Spleen (tissue), 11 donors: ENCODE results near the gene ENTPD3. TPM values are rescaled to one million over a fixed set of nuclear protein-coding genes. Genes with fewer than 3 reads are reported as not detected.

Source experiments
- DNase-seq: peaks from one replicate; pipeline ENCODE4 v3.0.0-alpha.2; 2020
- H3K27ac ChIP-seq, 8 donors: fragments of 200-600 bp; sonication (generic) in 7 of 8; 1 replicate in 4 of 8; 2 replicates in 4 of 8; pipeline versions ENCODE4 v1.5.0 to v1.8.0; 2016 to 2021; ENCODE audit warnings: inconsistent platforms in 4 of 8, mild to moderate bottlenecking in 4 of 8, moderate library complexity in 1 of 8
- H3K27me3 ChIP-seq, 7 donors: fragments of 200-600 bp; sonication (generic) in 6 of 7; replicated peaks in 1 of 7; 1 replicate in 4 of 7; 2 replicates in 3 of 7; pipeline versions ENCODE4 v1.5.0 to v1.8.0; 2016 to 2021; ENCODE audit warnings: inconsistent platforms in 3 of 7, mild to moderate bottlenecking in 1 of 7
- H3K36me3 ChIP-seq, 6 donors: fragments of 200-600 bp; sonication (generic) in 5 of 6; 1 replicate in 4 of 6; 2 replicates in 2 of 6; pipeline versions ENCODE4 v1.5.0 to v1.8.0; 2016 to 2021; ENCODE audit warnings: inconsistent platforms in 2 of 6
- H3K4me1 ChIP-seq, 6 donors: fragments of 200-600 bp; sonication (generic) in 5 of 6; 1 replicate in 3 of 6; 2 replicates in 3 of 6; pipeline versions ENCODE4 v1.5.0 to v1.8.0; 2016 to 2021; ENCODE audit warnings: inconsistent platforms in 3 of 6
- H3K4me3 ChIP-seq, 8 donors: fragments of 200-600 bp; sonication (generic) in 7 of 8; 1 replicate in 4 of 8; 2 replicates in 4 of 8; pipeline versions ENCODE4 v1.5.0 to v1.8.0; 2016 to 2021; ENCODE audit warnings: inconsistent platforms in 4 of 8, mild to moderate bottlenecking in 4 of 8, moderate library complexity in 2 of 8
- H3K9me3 ChIP-seq, 8 donors: fragments of 200-600 bp; sonication (generic) in 7 of 8; 1 replicate in 4 of 8; 2 replicates in 4 of 8; pipeline versions ENCODE4 v1.5.0 to v1.8.0; 2016 to 2021; ENCODE audit warnings: inconsistent platforms in 4 of 8
- CTCF ChIP-seq, 11 experiments: fragments of 200-600 bp in 7 of 11; fragments of 450-650 bp in 4 of 11; sonication (generic) in 4 of 11; IDR thresholded peaks in 8 of 11; conservative IDR thresholded peaks in 3 of 11; 1 replicate in 7 of 11; 2 replicates in 4 of 11; pipeline versions ENCODE4 v1.4.0 to v1.8.0; 2016 to 2021; ENCODE audit warnings: antibody characterized with exemption in 11 of 11, inconsistent platforms in 4 of 11, mild to moderate bottlenecking in 1 of 11
- POLR2A ChIP-seq, 3 donors: fragments of 450-650 bp; IDR thresholded peaks; one replicate each; pipeline ENCODE4 v1.5.1; 2017; ENCODE audit warnings: antibody characterized with exemption in 3 of 3, mild to moderate bottlenecking in 1 of 3
- POLR2AphosphoS5 ChIP-seq, 3 donors: sonication (generic); formaldehyde crosslinking; IDR thresholded peaks; one replicate each; pipeline ENCODE4 v1.5.1; 2017; ENCODE audit warnings: antibody characterized with exemption in 3 of 3
- WGBS, 5 donors: extraction: QIAGEN DNeasy Blood & Tissue Kit in 3 of 5; methylation state at CpG; one replicate each; pipeline versions ENCODE4 v1.1.5 to v1.1.7; 2013 to 2018; 5-methylcytosine and 5-hydroxymethylcytosine counted together
- intact Hi-C: fragments of 100-400 bp; cut with DNase I; formaldehyde crosslinking; loops from one replicate; pipeline ENCODE4 v1.15.0; 2023; ENCODE audit warnings: low total_unique reads
- polyA plus RNA-seq, 3 donors: library from polyadenylated mRNA; stranded (reverse); fragments of 200-250 nt; gene quantifications; one replicate each; pipeline ENCODE4 v1.2.1, GENCODE V29; 2013
- total RNA-seq, 7 donors: library from RNA; depleted of rRNA in 3 of 7; stranded (reverse); fragments of >200 nt in 3 of 7; fragmentation: NEBNext Ultra II Directional in 4 of 7; extraction: Animal tissue kit (Norgen Biotek cat#: 25700) in 4 of 7; gene quantifications; one replicate each; pipeline versions ENCODE4 v1.1.0 to v1.2.1, GENCODE V29; 2016 to 2021
- donor health status: healthy with polysubstance abuse.
- donor health status: DM: no; HTN: no; CAD: no; lungs with moderate emphysema.
- donor health status: DM: no; HTN: no; CAD: no.
- donor health status: Bipolar disorder and iron deficiency.
- donor health status: healthy.
- donor health status: DM: no; HTN: no; CAD: no.
- donor health status: DM: yes; HTN: yes; CAD: no.

ENTPD3 gene
- total and polyA plus RNA-seq, 10 donors, result 0.32 to 4.8 (median 1.9) TPM

- H3K36me3 ChIP-seq, result no peaks in the 10 kb centered on the region
- WGBS, 5 donors, result 79 to 87% (median 83%) methylated on average over 5 of the region's 5 CpGs
- DNase-seq, result no peak
- H3K4me1 ChIP-seq, result no peaks in the 10 kb centered on the region
- H3K27ac ChIP-seq, result no peak overlapping the region
- H3K27me3 ChIP-seq, result no peaks in the 10 kb centered on the region
- H3K4me3 ChIP-seq, result no peak overlapping the region
- intact Hi-C loops, result no loop called here
- TF ChIP-seq POLR2AphosphoS5 (IDR thresholded peaks at IDR 0.05) (no peak), CTCF (IDR thresholded peaks at IDR 0.05 in 8 of 11, conservative IDR thresholded peaks at IDR 0.05 in 3 of 11) (no peak), POLR2A (IDR thresholded peaks at IDR 0.05) (no peak)
- no peaks in the 10 kb centered on the region for H3K9me3 ChIP-seq
Observed at GRCh38 chr3:40437889-40438288, 50.9 kb downstream of the ENTPD3 start.

- 91 to 95% (median 93%) methylated on average over 7 to 9 of the region's 9 CpGs for WGBS, 5 donors
- no peak for TF ChIP-seq POLR2A (IDR thresholded peaks at IDR 0.05)
- TF ChIP-seq POLR2AphosphoS5 (IDR thresholded peaks at IDR 0.05), result no peak
- no peak for TF ChIP-seq CTCF (IDR thresholded peaks at IDR 0.05 in 8 of 11, conservative IDR thresholded peaks at IDR 0.05 in 3 of 11)
- no peak for DNase-seq
- H3K9me3 ChIP-seq, result no peaks in the 10 kb centered on the region
- H3K27ac ChIP-seq, result no peak overlapping the region
- intact Hi-C loops, result no loop called here
- no peaks in the 10 kb centered on the region for H3K4me1 ChIP-seq
- H3K36me3 ChIP-seq, result peaks cover 0 to 14% (median 5%) of the 10 kb centered on the region in 6 donors
- H3K4me3 ChIP-seq, result no peak overlapping the region
- H3K27me3 ChIP-seq, result no peaks in the 10 kb centered on the region
Observed at GRCh38 chr3:40445062-40445461, 58.1 kb downstream of the ENTPD3 start.

- H3K27ac ChIP-seq, result no peak overlapping the region
- TF ChIP-seq POLR2A (IDR thresholded peaks at IDR 0.05) (no peak), POLR2AphosphoS5 (IDR thresholded peaks at IDR 0.05) (no peak), CTCF (IDR thresholded peaks at IDR 0.05 in 8 of 11, conservative IDR thresholded peaks at IDR 0.05 in 3 of 11) (no peak)
- no peaks in the 10 kb centered on the region for H3K27me3 ChIP-seq
- no peaks in the 10 kb centered on the region for H3K4me1 ChIP-seq
- H3K36me3 ChIP-seq, result peaks cover 0 to 22% (median 7%) of the 10 kb centered on the region in 6 donors
- no peak for DNase-seq
- no peaks in the 10 kb centered on the region for H3K9me3 ChIP-seq
- H3K4me3 ChIP-seq, result no peak overlapping the region
- intact Hi-C loops, result no loop called here
- 70 to 86% (median 80%) methylated on average over 4 of the region's 4 CpGs for WGBS, 5 donors
Observed at GRCh38 chr3:40445880-40446279, 58.9 kb downstream of the ENTPD3 start.

GRCh38 chr3:40450438-40450837 is 63.5 kb downstream of the ENTPD3 start:
- 82 to 93% (median 89%) methylated on average over 2 of the region's 2 CpGs for WGBS, 5 donors
- peaks cover 0 to 24% (median 6%) of the 10 kb centered on the region in 6 donors for H3K36me3 ChIP-seq
- H3K27me3 ChIP-seq, result no peaks in the 10 kb centered on the region
- intact Hi-C loops, result loop anchor here (10.0 kb wide), 2 partner anchors 74 to 136 kb away; partner anchors contain the start of gene ZNF621
- peaks cover 5 to 28% (median 20%) of the 10 kb centered on the region in 6 donors for H3K4me1 ChIP-seq
- TF ChIP-seq POLR2AphosphoS5 (IDR thresholded peaks at IDR 0.05), result no peak
- TF ChIP-seq POLR2A (IDR thresholded peaks at IDR 0.05), result no peak
- no peak for TF ChIP-seq CTCF (IDR thresholded peaks at IDR 0.05 in 8 of 11, conservative IDR thresholded peaks at IDR 0.05 in 3 of 11)
- H3K27ac ChIP-seq, result no peak overlapping the region
- H3K4me3 ChIP-seq, result no peak overlapping the region
- no peak for DNase-seq
- H3K9me3 ChIP-seq, result no peaks in the 10 kb centered on the region
